Nephron (organoid): ENCODE data around the gene GIMAP5.
"Not testable (repeated sequence)": the region's sequence is repeated elsewhere in the genome, so short reads cannot be mapped to it uniquely, and the experiment has no call there.

Experiments used
- H3K27ac Mint-ChIP-seq, 3 experiments: 2 replicates each; pipeline ENCODE4 v1.8.0; 2020; ENCODE audit warnings: mixed read lengths in 3 of 3, mild to moderate bottlenecking in 2 of 3, moderate library complexity in 1 of 3
- H3K27me3 Mint-ChIP-seq: 2 replicates; pipeline ENCODE4 v1.8.0; 2021; ENCODE audit warnings: low read depth, mild to moderate bottlenecking, moderate library complexity, mixed read lengths
- H3K36me3 Mint-ChIP-seq: 2 replicates; pipeline ENCODE4 v1.8.0; 2020; ENCODE audit warnings: low read depth, mixed read lengths
- H3K4me1 Mint-ChIP-seq: 2 replicates; pipeline ENCODE4 v1.8.0; 2020; ENCODE audit warnings: mixed read lengths
- H3K4me3 Mint-ChIP-seq, 3 experiments: 2 replicates each; pipeline ENCODE4 v1.8.0; 2020; ENCODE audit warnings: mild to moderate bottlenecking in 3 of 3, mixed read lengths in 3 of 3, moderate library complexity in 2 of 3
- H3K9me3 Mint-ChIP-seq: 2 replicates; pipeline ENCODE4 v1.8.0; 2020; ENCODE audit warnings: mixed read lengths
- CTCF ChIP-seq, 3 experiments: fragments of 200-600 bp; sonication (generic); IDR thresholded peaks; one replicate each; pipeline ENCODE4 v1.5.0; 2021; ENCODE audit warnings: antibody characterized with exemption in 3 of 3; ENCODE audit not compliant: unreplicated experiment in 3 of 3

Gene GIMAP5

GRCh38 chr7:150759479-150759878 lies 22.3 kb downstream of the GIMAP5 start:
- Mint-ChIP-seq H3K4me1 (no peaks in the 10 kb centered on the region), H3K9me3 (peaks cover 8% of the 10 kb centered on the region), H3K4me3 (no peak overlapping the region), H3K27ac (no peak overlapping the region), H3K36me3 (no peaks in the 10 kb centered on the region), H3K27me3 (no peaks in the 10 kb centered on the region)
- no peak for TF ChIP-seq CTCF (IDR thresholded peaks at IDR 0.05; ENCODE audit: unreplicated experiment in 3 of 3)

- H3K27ac Mint-ChIP-seq = no peak overlapping the region
- TF ChIP-seq CTCF (IDR thresholded peaks at IDR 0.05; ENCODE audit: unreplicated experiment in 3 of 3) = no peak
- no peak overlapping the region for H3K4me3 Mint-ChIP-seq
- H3K36me3 Mint-ChIP-seq = no peaks in the 10 kb centered on the region
- H3K9me3 Mint-ChIP-seq = peaks cover 4% of the 10 kb centered on the region
- H3K4me1 Mint-ChIP-seq = no peaks in the 10 kb centered on the region
- H3K27me3 Mint-ChIP-seq = peaks cover 4% of the 10 kb centered on the region
Measured at GRCh38 chr7:150766334-150766709, 29.1 kb downstream of the GIMAP5 start.

GRCh38 chr7:150769768-150770167 lies 32.5 kb downstream of the GIMAP5 start:
- H3K27ac Mint-ChIP-seq = no peak overlapping the region
- H3K9me3 Mint-ChIP-seq = peaks cover 15% of the 10 kb centered on the region
- H3K27me3 Mint-ChIP-seq = peaks cover 11% of the 10 kb centered on the region
- no peak for TF ChIP-seq CTCF (IDR thresholded peaks at IDR 0.05; ENCODE audit: unreplicated experiment in 3 of 3)
- no peak overlapping the region for H3K4me3 Mint-ChIP-seq
- no peaks in the 10 kb centered on the region for H3K4me1 Mint-ChIP-seq
- no peaks in the 10 kb centered on the region for H3K36me3 Mint-ChIP-seq

- not testable (repeated sequence) for H3K27ac Mint-ChIP-seq, H3K36me3 Mint-ChIP-seq, H3K4me3 Mint-ChIP-seq, H3K4me1 Mint-ChIP-seq
- H3K9me3 Mint-ChIP-seq = peaks cover 15% of the 10 kb centered on the region
- peaks cover 16% of the 10 kb centered on the region for H3K27me3 Mint-ChIP-seq
Measured at GRCh38 chr7:150774131-150774530, 36.9 kb downstream of the GIMAP5 start.

GRCh38 chr7:150778014-150778737 lies 41.0 kb downstream of the GIMAP5 start:
- Mint-ChIP-seq H3K27me3 (peaks cover 5% of the 10 kb centered on the region), H3K4me1 (peaks cover 17% of the 10 kb centered on the region), H3K9me3 (peaks cover 7% of the 10 kb centered on the region), H3K36me3 (no peaks in the 10 kb centered on the region), H3K4me3 (no peak overlapping the region), H3K27ac (no peak overlapping the region)
- TF ChIP-seq CTCF (IDR thresholded peaks at IDR 0.05; ENCODE audit: unreplicated experiment in 3 of 3) = no peak

GRCh38 chr7:150778738-150779301 lies 41.6 kb downstream of the GIMAP5 start:
- peaks cover 3% of the 10 kb centered on the region for H3K9me3 Mint-ChIP-seq
- peaks cover 23% of the 10 kb centered on the region for H3K4me1 Mint-ChIP-seq
- no peak overlapping the region for H3K4me3 Mint-ChIP-seq
- H3K36me3 Mint-ChIP-seq = no peaks in the 10 kb centered on the region
- H3K27me3 Mint-ChIP-seq = peaks cover 5% of the 10 kb centered on the region
- no peak overlapping the region for H3K27ac Mint-ChIP-seq
- TF ChIP-seq CTCF (IDR thresholded peaks at IDR 0.05; ENCODE audit: unreplicated experiment in 3 of 3) = peak; percentile 90 to 95 (median 94)
